ENCODE results near the gene ZKSCAN1.
"Not testable (repeated sequence)": the region's sequence is repeated elsewhere in the genome, so short reads cannot be mapped to it uniquely, and the experiment has no call there.

Gene ZKSCAN1

DNA sequence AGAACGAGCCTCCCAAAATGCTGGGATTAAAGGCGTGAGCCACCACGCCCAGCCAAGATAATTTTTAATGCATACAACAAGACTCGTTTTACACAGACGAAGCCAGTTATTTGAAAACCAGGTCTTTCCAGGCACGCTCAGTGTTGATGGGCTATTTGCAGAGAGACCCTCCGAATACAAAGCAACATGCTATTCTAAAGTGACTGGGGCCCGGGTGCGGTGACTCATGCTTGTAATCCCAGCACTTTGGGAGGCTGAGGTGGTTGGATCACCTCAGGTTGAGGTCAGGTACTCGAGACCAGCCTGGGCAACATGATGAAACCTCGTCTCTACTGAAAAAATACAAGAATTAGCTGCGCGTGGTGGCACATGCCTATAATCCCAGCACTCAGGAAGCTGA is 38.8 kb upstream of the ZKSCAN1 start:
- no peak overlapping the region for H3K4me3 ChIP-seq (ENCODE audit: low read length)
- TF ChIP-seq, protein P1, sequence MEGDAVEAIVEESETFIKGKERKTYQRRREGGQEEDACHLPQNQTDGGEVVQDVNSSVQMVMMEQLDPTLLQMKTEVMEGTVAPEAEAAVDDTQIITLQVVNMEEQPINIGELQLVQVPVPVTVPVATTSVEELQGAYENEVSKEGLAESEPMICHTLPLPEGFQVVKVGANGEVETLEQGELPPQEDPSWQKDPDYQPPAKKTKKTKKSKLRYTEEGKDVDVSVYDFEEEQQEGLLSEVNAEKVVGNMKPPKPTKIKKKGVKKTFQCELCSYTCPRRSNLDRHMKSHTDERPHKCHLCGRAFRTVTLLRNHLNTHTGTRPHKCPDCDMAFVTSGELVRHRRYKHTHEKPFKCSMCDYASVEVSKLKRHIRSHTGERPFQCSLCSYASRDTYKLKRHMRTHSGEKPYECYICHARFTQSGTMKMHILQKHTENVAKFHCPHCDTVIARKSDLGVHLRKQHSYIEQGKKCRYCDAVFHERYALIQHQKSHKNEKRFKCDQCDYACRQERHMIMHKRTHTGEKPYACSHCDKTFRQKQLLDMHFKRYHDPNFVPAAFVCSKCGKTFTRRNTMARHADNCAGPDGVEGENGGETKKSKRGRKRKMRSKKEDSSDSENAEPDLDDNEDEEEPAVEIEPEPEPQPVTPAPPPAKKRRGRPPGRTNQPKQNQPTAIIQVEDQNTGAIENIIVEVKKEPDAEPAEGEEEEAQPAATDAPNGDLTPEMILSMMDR (conservative IDR thresholded peaks at IDR 0.05; ENCODE audit: low read depth, low read length): no peak
- DNase-seq (ENCODE audit: low read depth): no peak

DNA sequence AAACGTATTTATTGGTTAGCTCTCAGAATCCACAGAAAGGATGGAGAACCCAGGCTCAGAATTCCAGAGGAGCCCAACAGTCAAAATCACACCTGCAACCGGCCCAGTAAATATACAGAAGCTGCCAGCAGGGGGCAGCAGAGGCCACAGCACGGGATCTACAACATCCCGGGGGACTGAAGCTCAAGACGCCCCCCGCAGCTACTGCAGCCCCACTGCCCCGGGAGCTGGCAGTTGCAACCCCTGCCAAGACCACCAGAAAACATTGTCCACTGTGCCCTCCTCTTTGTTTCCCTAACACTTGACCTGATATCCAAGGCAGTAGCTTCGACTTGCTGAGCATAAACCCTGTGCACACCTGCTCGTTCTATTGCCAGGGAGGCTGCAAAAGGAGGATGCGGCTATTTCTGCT is 35.6 kb upstream of the ZKSCAN1 start:
- TF ChIP-seq, protein P1 (conservative IDR thresholded peaks at IDR 0.05; ENCODE audit: low read depth, low read length): peak; percentile 52
- H3K4me3 ChIP-seq (ENCODE audit: low read length); DNase-seq (ENCODE audit: low read depth): not testable (repeated sequence)

- not testable (repeated sequence) for DNase-seq (ENCODE audit: low read depth); H3K4me3 ChIP-seq (ENCODE audit: low read length)
Observed at GRCh38 chr7:99980448-99980872, 34.9 kb upstream of the ZKSCAN1 start.

GRCh38 chr7:99981066-99981465 is 34.3 kb upstream of the ZKSCAN1 start:
- not testable (repeated sequence) for H3K4me3 ChIP-seq (ENCODE audit: low read length); DNase-seq (ENCODE audit: low read depth)

GRCh38 chr7:99984593-99984992 is 30.8 kb upstream of the ZKSCAN1 start:
- no peak overlapping the region for H3K4me3 ChIP-seq (ENCODE audit: low read length)
- no peak for DNase-seq (ENCODE audit: low read depth)
- TF ChIP-seq, protein P1 (conservative IDR thresholded peaks at IDR 0.05; ENCODE audit: low read depth, low read length): no peak

- not testable (repeated sequence) for DNase-seq (ENCODE audit: low read depth); H3K4me3 ChIP-seq (ENCODE audit: low read length)
Observed at GRCh38 chr7:99987306-99987705, 28.1 kb upstream of the ZKSCAN1 start.

- H3K4me3 ChIP-seq (ENCODE audit: low read length): no peak overlapping the region
- TF ChIP-seq, protein P1 (conservative IDR thresholded peaks at IDR 0.05; ENCODE audit: low read depth, low read length): no peak
- DNase-seq (ENCODE audit: low read depth): no peak
Observed at GRCh38 chr7:99987846-99988245, 27.6 kb upstream of the ZKSCAN1 start.

DNA sequence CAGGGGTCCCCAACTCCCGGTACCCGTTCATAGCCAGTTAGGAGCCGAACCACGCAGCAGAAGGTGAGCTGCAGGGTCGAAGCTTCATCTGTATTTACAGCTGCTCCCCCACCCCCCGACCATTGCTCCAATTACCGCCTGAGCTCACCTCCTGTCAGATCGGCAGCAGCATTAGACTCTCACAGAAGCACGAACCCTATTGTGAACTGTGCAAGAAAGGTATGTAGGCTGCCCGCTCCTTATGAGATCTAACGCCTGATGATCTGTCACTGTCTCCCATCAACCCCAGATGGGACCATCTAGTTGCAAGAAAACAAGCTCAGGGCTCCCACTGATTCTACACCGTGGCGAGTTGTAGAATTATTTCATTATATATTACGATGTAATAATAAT is 24.9 kb upstream of the ZKSCAN1 start:
- DNase-seq (ENCODE audit: low read depth): no peak
- TF ChIP-seq, protein P1 (conservative IDR thresholded peaks at IDR 0.05; ENCODE audit: low read depth, low read length): no peak
- peak overlapping the region; percentile 45 for H3K4me3 ChIP-seq (ENCODE audit: low read length)

DNA sequence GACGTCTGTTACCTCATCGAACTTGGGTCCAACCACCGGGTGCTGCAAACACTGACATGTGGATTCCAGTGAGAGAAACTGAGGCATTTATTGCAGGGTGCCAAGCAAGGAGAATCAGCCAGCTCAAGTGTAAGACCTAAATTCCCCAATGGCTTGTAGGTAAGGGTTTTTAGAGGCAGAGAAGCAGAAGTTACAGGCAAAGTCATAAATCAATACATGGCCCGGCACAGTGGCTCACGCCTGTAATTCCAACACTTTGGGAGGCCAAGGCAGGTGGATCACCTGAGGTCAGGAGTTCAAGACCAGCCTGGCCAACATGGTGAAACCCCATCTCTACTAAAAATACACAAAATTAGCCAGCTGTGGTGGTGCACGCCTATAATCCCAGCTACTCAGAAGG is 23.9 kb upstream of the ZKSCAN1 start:
- not testable (repeated sequence) for DNase-seq (ENCODE audit: low read depth)

More for the DNA sequence above, 23.9 kb upstream of the ZKSCAN1 start:
- not testable (repeated sequence) for H3K4me3 ChIP-seq (ENCODE audit: low read length)
